CD4-positive, alpha-beta memory T cell (primary cell): Measurements from ENCODE around the gene NEU4. TPM values are rescaled to one million over a fixed set of nuclear protein-coding genes. Genes with fewer than 3 reads are reported as not detected.

Experiments used
- CTCF ChIA-PET: fragments of 350-600 bp; sonication (Branson Sonifier 250); formaldehyde crosslinking; loops from one replicate; lab custom pipeline; 2021; ENCODE audit warnings: inconsistent platforms; ENCODE audit not compliant: partially characterized antibody; lab: Charles Lee
- POLR2A ChIA-PET: fragments of 350-600 bp; sonication (Branson Sonifier 250); formaldehyde crosslinking; loops from one replicate; lab custom pipeline; 2021; ENCODE audit not compliant: partially characterized antibody; lab: Charles Lee
- DNase-seq, 5 donors: peaks; one replicate each; pipeline versions ENCODE4 v3.0.0 to v3.0.0-alpha.2; 2020 to 2022; ENCODE audit warnings: mixed read lengths in 1 of 5
- H3K27ac ChIP-seq: one replicate; pipeline ENCODE4 v1.7.0; 2013; ENCODE audit warnings: low read depth, low read length
- H3K27me3 ChIP-seq: 2 replicates; pipeline ENCODE4 v1.7.0; 2013; ENCODE audit warnings: mild to moderate bottlenecking, low read length, moderate library complexity; ENCODE audit not compliant: insufficient read depth
- H3K36me3 ChIP-seq: 2 replicates; pipeline ENCODE4 v1.7.0; 2013; ENCODE audit warnings: mild to moderate bottlenecking, low read length, moderate library complexity; ENCODE audit not compliant: insufficient read depth
- H3K4me1 ChIP-seq: 2 replicates; pipeline ENCODE4 v1.7.0; 2013; ENCODE audit warnings: mild to moderate bottlenecking, low read length, moderate library complexity; ENCODE audit not compliant: insufficient read depth
- H3K4me3 ChIP-seq, 2 donors: one replicate each; pipeline ENCODE4 v1.7.0; 2013; ENCODE audit warnings: low read length in 2 of 2, mild to moderate bottlenecking in 1 of 2
- H3K9me3 ChIP-seq, 2 donors: one replicate each; pipeline ENCODE4 v1.7.0; 2013; ENCODE audit warnings: low read length in 2 of 2, control low read depth in 1 of 2; ENCODE audit not compliant: control insufficient read depth in 1 of 2
- H3K27ac Mint-ChIP-seq, 7 donors: one replicate each; pipeline ENCODE4 v1.8.0; 2020 to 2021; ENCODE audit warnings: mixed read lengths in 7 of 7, mild to moderate bottlenecking in 6 of 7, inconsistent platforms in 3 of 7, moderate library complexity in 3 of 7
- H3K27me3 Mint-ChIP-seq, 2 donors: one replicate each; pipeline ENCODE4 v1.8.0; 2020 to 2021; ENCODE audit warnings: mixed read lengths in 2 of 2
- H3K36me3 Mint-ChIP-seq, 2 donors: one replicate each; pipeline ENCODE4 v1.8.0; 2020 to 2021; ENCODE audit warnings: mixed read lengths in 2 of 2, inconsistent platforms in 1 of 2, mild to moderate bottlenecking in 1 of 2
- H3K4me1 Mint-ChIP-seq, 4 donors: one replicate each; pipeline ENCODE4 v1.8.0; 2020 to 2021; ENCODE audit warnings: mixed read lengths in 4 of 4, mild to moderate bottlenecking in 1 of 4
- H3K4me3 Mint-ChIP-seq, 8 donors: one replicate each; pipeline ENCODE4 v1.8.0; 2020 to 2021; ENCODE audit warnings: mixed read lengths in 8 of 8, mild to moderate bottlenecking in 7 of 8, moderate library complexity in 6 of 8, inconsistent platforms in 3 of 8
- H3K9me3 Mint-ChIP-seq, 8 donors: one replicate each; pipeline ENCODE4 v1.8.0; 2020 to 2021; ENCODE audit warnings: mixed read lengths in 8 of 8, mild to moderate bottlenecking in 5 of 8, inconsistent platforms in 3 of 8, moderate library complexity in 1 of 8
- intact Hi-C: fragments of 100-400 bp; cut with micrococcal nuclease; formaldehyde crosslinking; loops from one replicate; pipeline ENCODE4 v1.15.1; 2023
- polyA plus RNA-seq, 2 donors: library from polyadenylated mRNA; unstranded; fragments of 300-500 nt; fragmentation: Illumina TruSeq; gene quantifications; one replicate each; pipeline ENCODE4 v1.2.3, GENCODE V29; 2021
- total RNA-seq, 2 experiments: library from RNA; stranded (reverse); gene quantifications; one replicate each; pipeline ENCODE4 v1.2.3, GENCODE V29; 2021

NEU4 gene
- total and polyA plus RNA-seq, 4 experiments from 2014 or later, result 0.14 to 1.3 TPM; not detected in 2

DNA sequence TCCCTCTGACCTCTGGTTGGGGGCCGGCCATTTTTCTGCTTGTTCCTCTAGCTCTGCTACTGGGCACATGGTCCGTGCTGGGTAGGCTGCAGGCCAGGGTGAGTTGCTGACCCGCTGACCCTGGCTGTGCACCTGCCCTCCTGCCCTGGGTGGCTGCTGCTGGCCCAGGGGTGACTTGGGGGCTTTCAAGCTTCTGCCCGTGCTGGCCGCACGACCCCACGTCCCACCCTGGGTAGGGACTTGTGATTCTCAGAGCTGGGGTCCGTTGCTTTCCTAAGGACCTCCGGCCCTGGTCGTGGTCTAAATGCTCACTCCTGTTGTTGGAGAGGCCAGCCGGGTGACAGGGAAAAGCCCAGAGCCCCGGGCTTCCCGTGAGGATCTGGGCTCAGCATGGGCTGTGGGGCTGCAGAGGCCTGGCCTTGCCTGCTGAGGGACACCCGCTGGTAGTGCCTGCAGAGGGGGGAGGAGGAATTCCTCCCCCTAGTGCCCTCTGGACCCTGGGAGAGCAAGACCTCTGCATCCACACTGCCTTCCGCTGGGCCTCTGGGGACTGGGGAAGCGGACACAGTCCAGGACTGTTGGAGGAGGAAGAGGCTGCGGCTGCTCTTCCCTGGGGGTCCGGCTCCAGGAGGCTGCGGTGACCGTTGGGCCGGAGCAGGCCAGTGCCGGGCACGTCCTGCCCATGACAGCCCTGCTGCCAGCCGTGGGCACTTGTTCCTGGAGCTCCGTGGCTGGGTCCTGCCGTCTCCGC is 38.6 kb upstream of the NEU4 start:
- no peaks in the 10 kb centered on the region for H3K36me3 Mint-ChIP-seq
- no peak overlapping the region for H3K27ac Mint-ChIP-seq
- Histone ChIP-seq H3K9me3 (no peaks in the 10 kb centered on the region), H3K4me1 (peaks cover 20% of the 10 kb centered on the region), H3K36me3 (no peaks in the 10 kb centered on the region), H3K4me3 (no peak overlapping the region), H3K27ac (no peak overlapping the region), H3K27me3 (no peaks in the 10 kb centered on the region)
- peak in 1 of 5 donors; percentile 11 for DNase-seq
- H3K4me1 Mint-ChIP-seq, result peaks cover 6 to 21% (median 10%) of the 10 kb centered on the region in 4 donors
- H3K9me3 Mint-ChIP-seq, result no peaks in the 10 kb centered on the region
- no peaks in the 10 kb centered on the region for H3K27me3 Mint-ChIP-seq
- H3K4me3 Mint-ChIP-seq, result no peak overlapping the region
- ChIA-PET POLR2A (no interaction called here), CTCF (no interaction called here)
- intact Hi-C loops, result no loop called here

DNA sequence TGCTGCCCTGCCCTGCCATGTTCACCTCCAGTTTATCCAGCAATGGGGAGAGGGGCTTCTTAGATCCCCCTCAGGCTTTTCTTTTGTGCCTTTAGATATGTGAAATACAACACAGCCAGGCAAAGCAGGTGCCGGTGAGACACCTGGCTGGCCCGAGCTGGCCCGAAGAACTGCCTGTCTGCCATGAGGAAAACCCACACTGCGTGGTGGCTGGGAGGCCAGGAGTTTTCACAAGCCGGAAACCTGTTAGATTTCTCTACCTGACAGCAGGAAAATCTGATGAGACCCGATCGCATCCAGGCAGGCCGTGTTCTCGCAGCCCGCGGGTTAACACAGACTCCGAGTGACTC is 38.1 kb upstream of the NEU4 start:
- Histone ChIP-seq H3K4me3 (no peak overlapping the region), H3K27me3 (no peaks in the 10 kb centered on the region), H3K4me1 (peaks cover 20% of the 10 kb centered on the region), H3K9me3 (no peaks in the 10 kb centered on the region), H3K36me3 (no peaks in the 10 kb centered on the region), H3K27ac (no peak overlapping the region)
- ChIA-PET POLR2A (interaction anchor here (1.0 kb wide), 1 partner anchor 9 kb away, joined by 4 read pairs; no protein-coding TSS in a partner anchor), CTCF (interaction anchor here (1.1 kb wide), 1 partner anchor 17 kb away, joined by 3 read pairs; no protein-coding TSS in a partner anchor)
- H3K36me3 Mint-ChIP-seq, result no peaks in the 10 kb centered on the region
- peaks cover 6 to 21% (median 10%) of the 10 kb centered on the region in 4 donors for H3K4me1 Mint-ChIP-seq
- no peak for DNase-seq
- no peak overlapping the region for H3K4me3 Mint-ChIP-seq
- intact Hi-C loops, result no loop called here
- no peaks in the 10 kb centered on the region for H3K27me3 Mint-ChIP-seq
- H3K9me3 Mint-ChIP-seq, result no peaks in the 10 kb centered on the region
- peak overlapping the region in 1 of 7 donors; percentile 3 for H3K27ac Mint-ChIP-seq

DNA sequence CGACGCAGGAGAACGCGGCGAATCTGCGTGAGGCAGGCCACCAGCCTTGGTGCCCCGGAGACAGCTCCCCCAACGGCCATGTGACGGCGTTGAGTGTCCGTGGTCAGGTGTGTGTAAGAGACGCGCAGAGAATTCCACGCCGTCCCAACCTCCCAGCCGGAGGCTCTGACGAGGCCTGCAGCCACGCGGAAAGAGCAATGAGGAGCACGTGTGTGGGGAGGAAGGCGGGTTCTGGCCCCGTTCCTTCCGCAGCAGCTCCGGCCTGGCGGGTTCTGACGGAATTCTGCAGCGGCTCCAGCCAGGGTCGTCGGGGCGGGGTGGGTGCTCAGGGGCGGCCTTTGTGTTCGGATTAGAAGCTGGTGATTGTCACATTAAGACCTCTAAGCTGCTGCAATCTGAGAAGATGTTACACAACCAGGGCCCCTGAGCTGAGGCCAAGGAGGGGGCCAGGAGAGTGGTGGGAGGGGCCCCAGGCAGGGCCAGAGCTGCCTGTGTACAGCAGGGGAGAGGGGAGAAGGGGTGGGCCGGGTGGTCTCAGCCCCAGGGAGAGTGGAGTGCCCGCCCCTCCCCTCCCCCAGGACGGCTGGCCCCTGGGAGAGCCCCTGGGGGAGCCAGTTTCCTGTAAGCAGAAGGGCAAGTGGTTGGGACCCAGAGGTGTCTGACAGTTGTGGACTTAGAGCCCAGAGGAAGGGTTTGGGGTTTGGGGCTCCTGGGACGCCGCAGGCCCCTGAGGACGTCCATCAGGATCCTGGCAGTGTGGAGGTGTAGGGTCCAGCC is 37.5 kb upstream of the NEU4 start:
- Mint-ChIP-seq H3K9me3 (no peaks in the 10 kb centered on the region), H3K4me1 (peaks cover 6 to 21% (median 10%) of the 10 kb centered on the region in 4 donors), H3K4me3 (peak overlapping the region in 6 of 8 donors; percentile 66 to 90 (median 76)), H3K36me3 (no peaks in the 10 kb centered on the region), H3K27ac (peak overlapping the region; percentile 22 to 90 (median 74)), H3K27me3 (no peaks in the 10 kb centered on the region)
- Histone ChIP-seq H3K4me3 (peak overlapping the region in 1 of 2 donors; percentile 7), H3K4me1 (peaks cover 20% of the 10 kb centered on the region), H3K9me3 (no peaks in the 10 kb centered on the region), H3K27me3 (no peaks in the 10 kb centered on the region), H3K27ac (peak overlapping the region; percentile 15), H3K36me3 (no peaks in the 10 kb centered on the region)
- ChIA-PET POLR2A (interaction anchor here (1.0 kb wide), 1 partner anchor 9 kb away, joined by 4 read pairs; no protein-coding TSS in a partner anchor), CTCF (interaction anchor here (1.1 kb wide), 1 partner anchor 16 kb away, joined by 3 read pairs; no protein-coding TSS in a partner anchor)
- peak in 1 of 5 donors; percentile 30 for DNase-seq
- intact Hi-C loops, result loop anchor here (1.0 kb wide), 1 partner anchor 12 kb away; no protein-coding TSS in a partner anchor

DNA sequence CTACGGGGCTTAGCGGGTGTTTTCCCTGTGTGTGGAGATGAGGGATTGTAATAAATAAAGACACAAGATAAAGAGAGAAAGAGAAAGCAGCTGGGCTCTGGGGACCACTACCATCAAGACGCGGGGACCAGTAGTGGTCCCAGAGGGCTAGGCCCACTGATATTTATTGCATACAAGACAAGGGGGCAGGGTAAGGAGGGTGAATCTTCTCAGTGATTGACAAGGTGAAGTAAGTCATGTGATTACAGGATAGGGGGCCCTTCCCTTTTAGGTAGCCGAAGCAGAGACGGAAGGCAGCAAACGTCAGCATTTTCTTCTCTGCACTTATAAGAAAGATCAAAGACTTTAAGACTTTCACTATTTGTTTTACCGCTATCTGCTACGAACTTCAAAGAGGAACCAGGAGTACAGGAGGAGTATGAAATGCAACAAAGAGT is 36.9 kb upstream of the NEU4 start:
- POLR2A ChIA-PET, result interaction anchor here (1.0 to 1.8 kb wide), 2 partner anchors 10 to 97 kb away, joined by 4 read pairs; partner anchors contain the start of gene RTP5
- H3K36me3 ChIP-seq, result no peaks in the 10 kb centered on the region
- CTCF ChIA-PET, result interaction anchor here (1.1 to 1.9 kb wide), 2 partner anchors 9 to 15 kb away, joined by 3 to 7 read pairs; no protein-coding TSS in a partner anchor
- peak overlapping the region; percentile 63 to 90 (median 69) for H3K4me3 Mint-ChIP-seq
- H3K9me3 Mint-ChIP-seq, result no peaks in the 10 kb centered on the region
- H3K4me1 ChIP-seq, result peaks cover 20% of the 10 kb centered on the region
- no peaks in the 10 kb centered on the region for H3K27me3 Mint-ChIP-seq
- no peaks in the 10 kb centered on the region for H3K9me3 ChIP-seq
- intact Hi-C loops, result loop anchor here (1.0 kb wide), 1 partner anchor 13 kb away; no protein-coding TSS in a partner anchor
- DNase-seq, result peak; percentile 58 to 73 (median 66)
- H3K4me1 Mint-ChIP-seq, result peaks cover 6 to 21% (median 10%) of the 10 kb centered on the region in 4 donors
- peak overlapping the region; percentile 22 to 90 (median 74) for H3K27ac Mint-ChIP-seq
- H3K36me3 Mint-ChIP-seq, result no peaks in the 10 kb centered on the region
- peak overlapping the region; percentile 15 for H3K27ac ChIP-seq
- H3K27me3 ChIP-seq, result no peaks in the 10 kb centered on the region
- H3K4me3 ChIP-seq, result peak overlapping the region in 1 of 2 donors; percentile 7

DNA sequence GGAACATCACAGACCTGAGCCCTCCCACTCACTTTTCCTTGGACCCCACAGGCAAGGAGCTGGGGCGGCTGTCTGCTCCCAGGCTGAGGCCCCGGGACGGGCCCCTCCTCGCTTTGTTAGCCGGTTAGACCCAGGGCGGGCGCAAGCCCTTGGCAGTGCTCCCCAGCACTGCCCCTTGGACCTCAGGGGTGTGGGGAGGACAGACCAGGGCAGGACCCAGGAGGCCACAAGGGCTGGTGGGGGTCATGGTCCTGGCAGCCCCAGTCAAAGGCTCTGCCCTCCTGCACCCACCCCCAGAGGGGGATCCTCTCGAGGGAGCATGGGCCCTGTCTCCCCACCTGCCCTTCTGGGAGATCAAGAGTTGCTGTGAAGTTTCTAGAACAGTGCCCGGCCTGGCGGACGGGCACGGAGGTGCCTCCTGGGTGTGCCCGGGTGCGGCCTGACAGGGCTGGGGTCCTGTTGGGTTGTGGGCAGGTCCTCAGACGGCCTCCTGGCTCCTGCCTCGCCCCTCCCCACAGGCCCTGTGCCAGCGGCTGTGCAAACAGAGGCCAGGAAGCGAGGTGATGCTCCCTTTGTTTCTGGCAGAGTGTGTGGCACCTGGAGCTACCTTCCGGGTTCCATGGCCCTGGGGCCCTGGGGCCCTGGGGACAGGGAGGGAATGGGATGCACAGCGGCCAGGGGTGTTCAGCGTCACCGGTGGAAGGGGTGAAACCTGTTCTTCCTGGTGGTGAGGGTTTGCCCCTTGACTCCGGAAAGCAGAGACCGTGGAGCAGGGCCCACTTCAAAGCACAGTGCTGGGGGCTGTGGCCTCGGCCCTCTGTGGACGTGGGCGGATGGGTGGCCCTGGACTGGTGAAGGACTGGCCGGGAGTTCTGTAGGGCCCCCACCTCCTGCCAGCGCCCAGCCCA is 35.2 kb upstream of the NEU4 start:
- no peaks in the 10 kb centered on the region for H3K9me3 Mint-ChIP-seq
- H3K27ac ChIP-seq, result no peak overlapping the region
- H3K9me3 ChIP-seq, result no peaks in the 10 kb centered on the region
- peak in 1 of 5 donors; percentile 30 for DNase-seq
- H3K36me3 Mint-ChIP-seq, result no peaks in the 10 kb centered on the region
- POLR2A ChIA-PET, result interaction anchor here (1.0 to 1.8 kb wide), 3 partner anchors 10 to 95 kb away, joined by 3 to 14 read pairs (median 4); partner anchors contain the start of gene RTP5
- no peaks in the 10 kb centered on the region for H3K36me3 ChIP-seq
- no peak overlapping the region for H3K4me3 ChIP-seq
- intact Hi-C loops, result no loop called here
- H3K27me3 ChIP-seq, result no peaks in the 10 kb centered on the region
- no peak overlapping the region for H3K27ac Mint-ChIP-seq
- peaks cover 6 to 21% (median 10%) of the 10 kb centered on the region in 4 donors for H3K4me1 Mint-ChIP-seq
- peaks cover 20% of the 10 kb centered on the region for H3K4me1 ChIP-seq
- H3K4me3 Mint-ChIP-seq, result no peak overlapping the region
- CTCF ChIA-PET, result interaction anchor here (1.0 to 1.9 kb wide), 3 partner anchors 11 to 35 kb away, joined by 3 to 7 read pairs (median 3); no protein-coding TSS in a partner anchor
- H3K27me3 Mint-ChIP-seq, result no peaks in the 10 kb centered on the region

DNA sequence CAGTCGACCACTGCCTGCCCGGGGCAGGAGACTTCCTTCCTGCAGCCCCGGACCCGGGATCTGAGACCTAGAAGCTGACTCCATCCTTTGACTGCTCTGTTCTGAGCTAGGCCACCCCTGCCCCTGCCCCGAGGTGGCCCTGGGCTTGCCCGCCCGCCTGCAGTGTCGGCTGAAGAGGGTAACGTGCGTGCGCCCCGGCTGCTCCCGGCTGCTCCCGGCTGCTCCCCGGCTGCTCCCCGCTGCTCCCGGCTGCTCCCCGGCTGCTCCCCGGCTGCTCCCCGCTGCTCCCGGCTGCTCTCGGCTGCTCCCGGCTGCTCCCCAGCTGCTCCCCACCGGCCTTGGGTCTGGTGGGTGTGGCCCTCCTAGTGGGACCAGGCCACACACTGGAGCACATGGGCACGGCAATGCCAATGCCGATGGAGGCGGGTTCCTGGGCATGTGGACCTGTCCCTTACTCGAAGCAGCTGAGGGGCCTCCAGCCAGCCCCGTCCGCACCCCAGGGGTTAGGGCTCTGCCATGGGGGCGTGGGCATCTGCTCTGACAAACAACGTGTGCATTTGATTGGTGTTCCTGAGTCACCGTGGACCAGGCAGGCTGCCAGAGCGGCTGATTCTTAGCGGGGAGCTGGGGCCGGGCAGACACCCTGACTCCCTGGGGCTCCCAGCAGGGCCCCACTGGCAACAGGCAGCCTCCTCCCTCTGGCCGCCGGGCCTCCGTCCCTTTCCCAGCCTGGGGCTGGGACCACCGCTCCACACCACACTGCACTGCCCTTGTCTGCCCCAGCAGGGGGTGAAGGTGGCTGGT is 34.4 kb upstream of the NEU4 start:
- H3K27ac Mint-ChIP-seq, result no peak overlapping the region
- H3K36me3 Mint-ChIP-seq, result no peaks in the 10 kb centered on the region
- ChIA-PET POLR2A (interaction anchor here (1.7 kb wide), 1 partner anchor 11 kb away, joined by 14 read pairs; no protein-coding TSS in a partner anchor), CTCF (no interaction called here)
- peak in 1 of 5 donors; percentile 23 for DNase-seq
- H3K9me3 ChIP-seq, result no peaks in the 10 kb centered on the region
- H3K9me3 Mint-ChIP-seq, result no peaks in the 10 kb centered on the region
- intact Hi-C loops, result no loop called here
- no peaks in the 10 kb centered on the region for H3K27me3 Mint-ChIP-seq
- no peak overlapping the region for H3K27ac ChIP-seq
- no peaks in the 10 kb centered on the region for H3K27me3 ChIP-seq
- peaks cover 20% of the 10 kb centered on the region for H3K4me1 ChIP-seq
- peaks cover 6 to 21% (median 10%) of the 10 kb centered on the region in 4 donors for H3K4me1 Mint-ChIP-seq
- H3K4me3 Mint-ChIP-seq, result no peak overlapping the region
- H3K4me3 ChIP-seq, result no peak overlapping the region
- H3K36me3 ChIP-seq, result no peaks in the 10 kb centered on the region
